Measurements from ENCODE around the gene DLG3.

GRCh38 chrX:70466968-70467367, 22.3 kb downstream of the DLG3 start:
- no peak for TF ChIP-seq CTCF (IDR thresholded peaks at IDR 0.05; ENCODE audit: low read depth, low read length, poor library complexity, severe bottlenecking)
- TF ChIP-seq EZH2phosphoT487 (IDR thresholded peaks at IDR 0.05; ENCODE audit: borderline replicate concordance, low read length): no peak
